Liver (tissue), 9 donors: ENCODE data around the gene PNPLA6. TPM values are rescaled to one million over a fixed set of nuclear protein-coding genes. Genes with fewer than 3 reads are reported as not detected.

Source experiments
- DNase-seq: peaks from one replicate; pipeline ENCODE4 v3.0.0-alpha.2; 2017; ENCODE audit warnings: low spot score
- H3K27ac ChIP-seq, 2 donors: one replicate each; pipeline ENCODE4 v1.7.0; 2013; ENCODE audit warnings: inconsistent platforms in 2 of 2, low read length in 2 of 2, control low read depth in 1 of 2, low read depth in 1 of 2, mild to moderate bottlenecking in 1 of 2
- H3K27me3 ChIP-seq, 4 donors: one replicate each; pipeline versions ENCODE4 v1.6.1 to v1.7.0; 2013; ENCODE audit warnings: low read length in 3 of 4, inconsistent platforms in 1 of 4, mild to moderate bottlenecking in 1 of 4, moderate library complexity in 1 of 4; ENCODE audit not compliant: control insufficient read depth in 4 of 4, insufficient read depth in 4 of 4
- H3K36me3 ChIP-seq, 4 donors: one replicate each; pipeline versions ENCODE4 v1.6.1 to v1.7.0; 2013; ENCODE audit warnings: low read length in 3 of 4, mild to moderate bottlenecking in 3 of 4, low read depth in 1 of 4, moderate library complexity in 1 of 4; ENCODE audit not compliant: control insufficient read depth in 4 of 4, insufficient read depth in 3 of 4
- H3K4me1 ChIP-seq, 4 donors: one replicate each; pipeline versions ENCODE4 v1.6.1 to v1.7.0; 2013; ENCODE audit warnings: low read length in 3 of 4, mild to moderate bottlenecking in 3 of 4, moderate library complexity in 1 of 4; ENCODE audit not compliant: control insufficient read depth in 4 of 4, insufficient read depth in 4 of 4
- H3K4me3 ChIP-seq, 3 donors: one replicate each; pipeline versions ENCODE4 v1.6.1 to v1.7.0; 2013; ENCODE audit warnings: low read length in 3 of 3, control low read depth in 1 of 3, low read depth in 1 of 3, mild to moderate bottlenecking in 1 of 3
- H3K9ac ChIP-seq, 2 donors: one replicate each; pipeline ENCODE4 v1.7.0; 2013; ENCODE audit warnings: low read length in 2 of 2, mild to moderate bottlenecking in 2 of 2, moderate library complexity in 2 of 2, control low read depth in 1 of 2, low read depth in 1 of 2
- H3K9me3 ChIP-seq, 4 donors: one replicate each; pipeline versions ENCODE4 v1.6.1 to v1.7.0; 2013; ENCODE audit warnings: low read length in 3 of 4; ENCODE audit not compliant: control insufficient read depth in 4 of 4
- EGR1 ChIP-seq, 2 donors: IDR thresholded peaks; 2 replicates each; pipeline ENCODE4 v1.6.1; 2016 to 2018; ENCODE audit warnings: antibody characterized with exemption in 2 of 2, low read depth in 2 of 2
- FOXA1 ChIP-seq: IDR thresholded peaks from 2 replicates; pipeline ENCODE4 v1.6.1; 2016; ENCODE audit warnings: antibody characterized with exemption
- FOXA2 ChIP-seq: IDR thresholded peaks from 2 replicates; pipeline ENCODE4 v1.6.1; 2016; ENCODE audit warnings: antibody characterized with exemption
- GABPA ChIP-seq, 2 donors: IDR thresholded peaks in 1 of 2; conservative IDR thresholded peaks in 1 of 2; 2 replicates each; pipeline ENCODE4 v1.6.1; 2016; ENCODE audit warnings: antibody characterized with exemption in 2 of 2, mild to moderate bottlenecking in 1 of 2, moderate library complexity in 1 of 2
- HNF4A ChIP-seq, 2 donors: conservative IDR thresholded peaks; 2 replicates each; pipeline ENCODE4 v1.6.1; 2016; ENCODE audit warnings: antibody characterized with exemption in 2 of 2, mild to moderate bottlenecking in 2 of 2
- NR2F2 ChIP-seq: IDR thresholded peaks from 2 replicates; pipeline ENCODE4 v1.6.1; 2016; ENCODE audit warnings: antibody characterized with exemption
- RAD21 ChIP-seq, 2 donors: IDR thresholded peaks; 2 replicates each; pipeline ENCODE4 v1.6.1; 2016; ENCODE audit warnings: antibody characterized with exemption in 2 of 2, mild to moderate bottlenecking in 2 of 2
- RXRA ChIP-seq, 2 donors: IDR thresholded peaks; 2 replicates each; pipeline ENCODE4 v1.6.1; 2017 to 2018; ENCODE audit warnings: antibody characterized with exemption in 2 of 2, mild to moderate bottlenecking in 1 of 2
- SP1 ChIP-seq: IDR thresholded peaks from 2 replicates; pipeline ENCODE4 v1.6.1; 2018; ENCODE audit warnings: antibody characterized with exemption, mild to moderate bottlenecking
- YY1 ChIP-seq: IDR thresholded peaks from 2 replicates; pipeline ENCODE4 v1.6.1; 2016; ENCODE audit warnings: antibody characterized with exemption, mild to moderate bottlenecking
- WGBS: extraction: QIAGEN DNeasy Blood & Tissue Kit; methylation state at CpG from one replicate; pipeline ENCODE4 v1.1.7; 2013; 5-methylcytosine and 5-hydroxymethylcytosine counted together
- polyA plus RNA-seq, 2 donors: library from polyadenylated mRNA; stranded (reverse) in 1 of 2; unstranded in 1 of 2; fragments of 200-250 nt in 1 of 2; fragments of >200 nt in 1 of 2; fragmentation: Nextera tagmentation in 1 of 2; extraction: Ambion mirVana in 1 of 2; gene quantifications; one replicate each; pipeline versions ENCODE4 v1.2.1 to v1.2.3, GENCODE V29; 2013 to 2015
- total RNA-seq, 2 donors: library from RNA; depleted of rRNA; stranded (reverse); fragments of >200 nt; gene quantifications; one replicate each; pipeline ENCODE4 v1.2.3, GENCODE V29; 2014
- TF ChIP-seq, protein P1 (sequence below): fragments of 150-350 bp; IDR thresholded peaks from 2 replicates; pipeline ENCODE4 v1.5.1; 2017; ENCODE audit warnings: improper control_type of control experiment, low read depth, low read length; ENCODE audit not compliant: missing input control
- TF ChIP-seq, protein P2 (sequence below): IDR thresholded peaks from 2 replicates; pipeline ENCODE4 v1.6.1; 2016; ENCODE audit warnings: antibody characterized with exemption
- donor health status: healthy.
- donor health status: healthy.
- donor health status: healthy.
- donor health status: healthy.
- donor health status: healthy.

The PNPLA6 gene
- total and polyA plus RNA-seq, 4 donors, result 20.9 to 68.4 (median 28.0) TPM

DNA sequence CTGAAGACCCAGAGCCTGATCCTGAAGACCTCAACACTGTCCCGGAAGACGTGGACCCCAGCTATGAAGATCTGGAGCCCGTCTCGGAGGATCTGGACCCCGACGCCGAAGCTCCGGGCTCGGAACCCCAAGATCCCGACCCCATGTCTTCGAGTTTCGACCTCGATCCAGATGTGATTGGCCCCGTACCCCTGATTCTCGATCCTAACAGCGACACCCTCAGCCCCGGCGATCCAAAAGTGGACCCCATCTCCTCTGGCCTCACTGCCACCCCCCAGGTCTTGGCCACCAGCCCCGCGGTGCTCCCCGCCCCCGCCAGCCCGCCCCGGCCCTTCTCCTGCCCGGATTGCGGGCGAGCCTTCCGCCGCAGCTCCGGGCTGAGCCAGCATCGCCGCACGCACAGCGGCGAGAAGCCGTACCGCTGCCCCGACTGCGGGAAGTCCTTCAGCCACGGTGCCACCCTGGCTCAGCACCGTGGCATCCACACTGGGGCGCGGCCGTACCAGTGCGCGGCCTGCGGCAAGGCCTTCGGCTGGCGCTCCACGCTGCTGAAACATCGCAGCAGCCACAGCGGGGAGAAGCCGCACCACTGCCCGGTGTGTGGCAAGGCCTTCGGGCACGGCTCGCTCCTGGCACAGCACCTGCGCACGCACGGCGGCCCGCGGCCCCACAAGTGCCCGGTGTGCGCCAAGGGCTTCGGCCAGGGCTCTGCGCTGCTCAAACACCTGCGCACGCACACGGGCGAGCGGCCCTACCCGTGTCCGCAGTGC is 16.0 kb upstream of the PNPLA6 start:
- H3K4me3 ChIP-seq, result no peak overlapping the region

DNA sequence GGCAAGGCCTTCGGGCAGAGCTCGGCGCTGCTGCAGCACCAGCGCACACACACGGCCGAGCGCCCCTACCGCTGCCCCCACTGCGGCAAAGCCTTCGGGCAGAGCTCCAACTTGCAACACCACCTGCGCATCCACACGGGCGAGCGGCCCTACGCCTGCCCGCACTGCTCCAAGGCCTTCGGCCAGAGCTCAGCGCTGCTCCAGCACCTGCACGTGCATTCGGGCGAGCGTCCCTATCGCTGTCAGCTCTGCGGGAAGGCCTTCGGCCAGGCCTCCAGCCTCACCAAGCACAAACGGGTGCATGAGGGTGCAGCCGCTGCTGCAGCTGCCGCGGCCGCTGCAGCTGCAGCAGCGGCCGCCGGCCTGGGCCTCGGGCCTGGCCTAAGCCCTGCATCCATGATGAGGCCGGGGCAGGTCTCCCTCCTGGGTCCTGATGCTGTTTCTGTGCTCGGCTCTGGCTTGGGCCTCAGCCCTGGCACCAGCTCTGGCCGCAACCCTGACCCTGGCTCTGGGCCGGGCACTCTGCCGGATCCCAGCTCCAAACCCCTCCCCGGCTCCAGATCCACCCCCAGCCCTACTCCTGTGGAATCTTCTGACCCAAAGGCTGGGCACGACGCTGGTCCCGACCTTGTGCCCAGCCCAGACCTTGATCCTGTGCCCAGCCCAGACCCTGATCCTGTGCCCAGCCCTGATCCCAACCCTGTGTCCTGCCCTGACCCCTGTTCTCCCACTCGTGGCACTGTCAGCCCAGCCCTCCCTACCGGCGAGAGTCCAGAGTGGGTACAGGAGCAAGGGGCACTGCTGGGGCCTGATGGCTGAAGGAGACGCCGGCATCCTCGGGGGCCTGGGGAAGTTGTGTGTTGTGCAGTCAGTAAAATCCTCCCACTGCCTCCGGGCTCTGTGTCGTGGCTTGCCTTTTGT is 15.1 kb upstream of the PNPLA6 start:
- Histone ChIP-seq H3K27me3 (no peaks in the 10 kb centered on the region), H3K9me3 (no peaks in the 10 kb centered on the region), H3K4me1 (peaks cover 11 to 56% (median 44%) of the 10 kb centered on the region in 4 donors), H3K27ac (peak overlapping the region; percentile 32 to 62), H3K4me3 (no peak overlapping the region), H3K36me3 (peaks cover 0 to 3% (median 0%) of the 10 kb centered on the region in 4 donors), H3K9ac (no peak overlapping the region)
- TF ChIP-seq EGR1 (IDR thresholded peaks at IDR 0.05; ENCODE audit: low read depth in 2 of 2), result no peak
- TF ChIP-seq SP1, result peak; percentile 75
- peak; percentile 70 to 83 for TF ChIP-seq HNF4A (conservative IDR thresholded peaks at IDR 0.05)
- peak in 1 of 2 donors; percentile 33 for TF ChIP-seq RAD21 (IDR thresholded peaks at IDR 0.05)
- TF ChIP-seq, protein P1, sequence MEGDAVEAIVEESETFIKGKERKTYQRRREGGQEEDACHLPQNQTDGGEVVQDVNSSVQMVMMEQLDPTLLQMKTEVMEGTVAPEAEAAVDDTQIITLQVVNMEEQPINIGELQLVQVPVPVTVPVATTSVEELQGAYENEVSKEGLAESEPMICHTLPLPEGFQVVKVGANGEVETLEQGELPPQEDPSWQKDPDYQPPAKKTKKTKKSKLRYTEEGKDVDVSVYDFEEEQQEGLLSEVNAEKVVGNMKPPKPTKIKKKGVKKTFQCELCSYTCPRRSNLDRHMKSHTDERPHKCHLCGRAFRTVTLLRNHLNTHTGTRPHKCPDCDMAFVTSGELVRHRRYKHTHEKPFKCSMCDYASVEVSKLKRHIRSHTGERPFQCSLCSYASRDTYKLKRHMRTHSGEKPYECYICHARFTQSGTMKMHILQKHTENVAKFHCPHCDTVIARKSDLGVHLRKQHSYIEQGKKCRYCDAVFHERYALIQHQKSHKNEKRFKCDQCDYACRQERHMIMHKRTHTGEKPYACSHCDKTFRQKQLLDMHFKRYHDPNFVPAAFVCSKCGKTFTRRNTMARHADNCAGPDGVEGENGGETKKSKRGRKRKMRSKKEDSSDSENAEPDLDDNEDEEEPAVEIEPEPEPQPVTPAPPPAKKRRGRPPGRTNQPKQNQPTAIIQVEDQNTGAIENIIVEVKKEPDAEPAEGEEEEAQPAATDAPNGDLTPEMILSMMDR, result no peak
- peak; percentile 59 for TF ChIP-seq NR2F2
- peak; percentile 84 to 93 for TF ChIP-seq RXRA (IDR thresholded peaks at IDR 0.05)
- no peak for DNase-seq
- 60% methylated on average over 51 of the region's 51 CpGs for WGBS

More for the DNA sequence above, 16.0 kb upstream of the PNPLA6 start:
- Histone ChIP-seq H3K36me3 (peaks cover 0 to 3% (median 0%) of the 10 kb centered on the region in 4 donors), H3K9me3 (no peaks in the 10 kb centered on the region), H3K27me3 (no peaks in the 10 kb centered on the region), H3K4me1 (peaks cover 11 to 58% (median 45%) of the 10 kb centered on the region in 4 donors), H3K27ac (no peak overlapping the region), H3K9ac (no peak overlapping the region)
- 97% methylated on average over 74 of the region's 74 CpGs for WGBS
- DNase-seq, result no peak
- TF ChIP-seq HNF4A (conservative IDR thresholded peaks at IDR 0.05), result no peak
- TF ChIP-seq, protein P2, sequence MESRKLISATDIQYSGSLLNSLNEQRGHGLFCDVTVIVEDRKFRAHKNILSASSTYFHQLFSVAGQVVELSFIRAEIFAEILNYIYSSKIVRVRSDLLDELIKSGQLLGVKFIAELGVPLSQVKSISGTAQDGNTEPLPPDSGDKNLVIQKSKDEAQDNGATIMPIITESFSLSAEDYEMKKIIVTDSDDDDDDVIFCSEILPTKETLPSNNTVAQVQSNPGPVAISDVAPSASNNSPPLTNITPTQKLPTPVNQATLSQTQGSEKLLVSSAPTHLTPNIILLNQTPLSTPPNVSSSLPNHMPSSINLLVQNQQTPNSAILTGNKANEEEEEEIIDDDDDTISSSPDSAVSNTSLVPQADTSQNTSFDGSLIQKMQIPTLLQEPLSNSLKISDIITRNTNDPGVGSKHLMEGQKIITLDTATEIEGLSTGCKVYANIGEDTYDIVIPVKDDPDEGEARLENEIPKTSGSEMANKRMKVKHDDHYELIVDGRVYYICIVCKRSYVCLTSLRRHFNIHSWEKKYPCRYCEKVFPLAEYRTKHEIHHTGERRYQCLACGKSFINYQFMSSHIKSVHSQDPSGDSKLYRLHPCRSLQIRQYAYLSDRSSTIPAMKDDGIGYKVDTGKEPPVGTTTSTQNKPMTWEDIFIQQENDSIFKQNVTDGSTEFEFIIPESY, result no peak
- TF ChIP-seq RAD21 (IDR thresholded peaks at IDR 0.05), result no peak
- TF ChIP-seq, protein P1, result no peak
- no peak for TF ChIP-seq GABPA (IDR thresholded peaks at IDR 0.05 in 1 of 2, conservative IDR thresholded peaks at IDR 0.05 in 1 of 2)
- TF ChIP-seq NR2F2, result no peak
- TF ChIP-seq SP1, result no peak
- TF ChIP-seq YY1, result no peak
- no peak for TF ChIP-seq FOXA2
- TF ChIP-seq FOXA1, result no peak
